IPS-15b (cell line): Measurements from ENCODE around the gene SMIM13.

Source experiments
- H3K27me3 ChIP-seq: one replicate; pipeline ENCODE4 v1.6.1; 2013; ENCODE audit warnings: low read length; ENCODE audit not compliant: control insufficient read depth, insufficient read depth
- H3K36me3 ChIP-seq: one replicate; pipeline ENCODE4 v1.6.1; 2013; ENCODE audit warnings: low read length; ENCODE audit not compliant: control insufficient read depth, insufficient read depth
- H3K4me1 ChIP-seq: one replicate; pipeline ENCODE4 v1.6.1; 2013; ENCODE audit warnings: mild to moderate bottlenecking, low read length; ENCODE audit not compliant: control insufficient read depth, insufficient read depth
- H3K4me3 ChIP-seq: one replicate; pipeline ENCODE4 v1.5.1; 2013; ENCODE audit warnings: low read depth, low read length
- H3K9ac ChIP-seq: one replicate; pipeline ENCODE4 v1.6.1; 2013; ENCODE audit warnings: low read depth, mild to moderate bottlenecking, low read length
- H3K9me3 ChIP-seq: one replicate; pipeline ENCODE4 v1.6.1; 2013; ENCODE audit warnings: mild to moderate bottlenecking, low read length; ENCODE audit not compliant: control insufficient read depth, insufficient read depth

Gene SMIM13

GRCh38 chr6:11064836-11065235, 28.8 kb upstream of the SMIM13 start:
- Histone ChIP-seq H3K4me3 (no peak overlapping the region), H3K9me3 (no peaks in the 10 kb centered on the region), H3K9ac (no peak overlapping the region), H3K27me3 (no peaks in the 10 kb centered on the region), H3K36me3 (no peaks in the 10 kb centered on the region), H3K4me1 (no peaks in the 10 kb centered on the region)

GRCh38 chr6:11065436-11066202, 28.0 kb upstream of the SMIM13 start:
- H3K27me3 ChIP-seq = no peaks in the 10 kb centered on the region
- no peak overlapping the region for H3K9ac ChIP-seq
- no peaks in the 10 kb centered on the region for H3K36me3 ChIP-seq
- H3K9me3 ChIP-seq = no peaks in the 10 kb centered on the region
- H3K4me1 ChIP-seq = no peaks in the 10 kb centered on the region
- no peak overlapping the region for H3K4me3 ChIP-seq

GRCh38 chr6:11066505-11067347, 26.9 kb upstream of the SMIM13 start:
- Histone ChIP-seq H3K4me3 (no peak overlapping the region), H3K36me3 (no peaks in the 10 kb centered on the region), H3K27me3 (no peaks in the 10 kb centered on the region), H3K9ac (no peak overlapping the region), H3K4me1 (no peaks in the 10 kb centered on the region), H3K9me3 (no peaks in the 10 kb centered on the region)

- no peaks in the 10 kb centered on the region for H3K4me1 ChIP-seq
- H3K9me3 ChIP-seq = no peaks in the 10 kb centered on the region
- H3K4me3 ChIP-seq = no peak overlapping the region
- no peaks in the 10 kb centered on the region for H3K27me3 ChIP-seq
- H3K9ac ChIP-seq = no peak overlapping the region
- H3K36me3 ChIP-seq = no peaks in the 10 kb centered on the region
These were observed 26.3 kb upstream of the SMIM13 start for GRCh38 chr6:11067348-11067747.

GRCh38 chr6:11069760-11070159, 23.9 kb upstream of the SMIM13 start:
- no peaks in the 10 kb centered on the region for H3K9me3 ChIP-seq
- H3K4me3 ChIP-seq = no peak overlapping the region
- H3K27me3 ChIP-seq = no peaks in the 10 kb centered on the region
- H3K4me1 ChIP-seq = no peaks in the 10 kb centered on the region
- H3K9ac ChIP-seq = no peak overlapping the region
- no peaks in the 10 kb centered on the region for H3K36me3 ChIP-seq

- Histone ChIP-seq H3K9ac (no peak overlapping the region), H3K4me3 (no peak overlapping the region), H3K4me1 (peaks cover 4% of the 10 kb centered on the region), H3K27me3 (no peaks in the 10 kb centered on the region), H3K9me3 (no peaks in the 10 kb centered on the region), H3K36me3 (no peaks in the 10 kb centered on the region)
These were observed 21.5 kb upstream of the SMIM13 start for GRCh38 chr6:11072101-11072500.

- Histone ChIP-seq H3K27me3 (no peaks in the 10 kb centered on the region), H3K4me1 (peaks cover 4% of the 10 kb centered on the region), H3K9ac (no peak overlapping the region), H3K36me3 (no peaks in the 10 kb centered on the region), H3K9me3 (no peaks in the 10 kb centered on the region), H3K4me3 (no peak overlapping the region)
These were observed 17.1 kb upstream of the SMIM13 start for GRCh38 chr6:11076540-11076939.

GRCh38 chr6:11078266-11078665, 15.4 kb upstream of the SMIM13 start:
- peaks cover 4% of the 10 kb centered on the region for H3K4me1 ChIP-seq
- no peaks in the 10 kb centered on the region for H3K9me3 ChIP-seq
- H3K4me3 ChIP-seq = no peak overlapping the region
- H3K36me3 ChIP-seq = no peaks in the 10 kb centered on the region
- H3K27me3 ChIP-seq = no peaks in the 10 kb centered on the region
- no peak overlapping the region for H3K9ac ChIP-seq

GRCh38 chr6:11080296-11080695, 13.3 kb upstream of the SMIM13 start:
- no peak overlapping the region for H3K4me3 ChIP-seq
- no peak overlapping the region for H3K9ac ChIP-seq
- H3K27me3 ChIP-seq = no peaks in the 10 kb centered on the region
- H3K36me3 ChIP-seq = no peaks in the 10 kb centered on the region
- peaks cover 4% of the 10 kb centered on the region for H3K4me1 ChIP-seq
- H3K9me3 ChIP-seq = no peaks in the 10 kb centered on the region

GRCh38 chr6:11083491-11083890, 10.1 kb upstream of the SMIM13 start:
- H3K36me3 ChIP-seq = no peaks in the 10 kb centered on the region
- H3K9ac ChIP-seq = no peak overlapping the region
- H3K27me3 ChIP-seq = no peaks in the 10 kb centered on the region
- no peaks in the 10 kb centered on the region for H3K9me3 ChIP-seq
- H3K4me1 ChIP-seq = no peaks in the 10 kb centered on the region
- H3K4me3 ChIP-seq = no peak overlapping the region

GRCh38 chr6:11083956-11084355, 9.7 kb upstream of the SMIM13 start:
- Histone ChIP-seq H3K4me3 (no peak overlapping the region), H3K36me3 (no peaks in the 10 kb centered on the region), H3K27me3 (no peaks in the 10 kb centered on the region), H3K4me1 (no peaks in the 10 kb centered on the region), H3K9ac (no peak overlapping the region), H3K9me3 (no peaks in the 10 kb centered on the region)
